PC-3 (cell line): ENCODE data around the gene UBE2R2.

Experiments
- CTCF ChIP-seq: fragments of 300-600 bp; sonication (generic); conservative IDR thresholded peaks from 2 replicates; pipeline ENCODE4 v1.5.1; 2017; ENCODE audit warnings: antibody characterized with exemption, low read depth, mild to moderate bottlenecking, low read length
- EZH2 ChIP-seq: fragments of 300-600 bp; sonication (generic); IDR thresholded peaks from one replicate; pipeline ENCODE4 v1.6.1; 2017; ENCODE audit warnings: antibody characterized with exemption, mild to moderate bottlenecking, low read length; ENCODE audit not compliant: unreplicated experiment

DNA sequence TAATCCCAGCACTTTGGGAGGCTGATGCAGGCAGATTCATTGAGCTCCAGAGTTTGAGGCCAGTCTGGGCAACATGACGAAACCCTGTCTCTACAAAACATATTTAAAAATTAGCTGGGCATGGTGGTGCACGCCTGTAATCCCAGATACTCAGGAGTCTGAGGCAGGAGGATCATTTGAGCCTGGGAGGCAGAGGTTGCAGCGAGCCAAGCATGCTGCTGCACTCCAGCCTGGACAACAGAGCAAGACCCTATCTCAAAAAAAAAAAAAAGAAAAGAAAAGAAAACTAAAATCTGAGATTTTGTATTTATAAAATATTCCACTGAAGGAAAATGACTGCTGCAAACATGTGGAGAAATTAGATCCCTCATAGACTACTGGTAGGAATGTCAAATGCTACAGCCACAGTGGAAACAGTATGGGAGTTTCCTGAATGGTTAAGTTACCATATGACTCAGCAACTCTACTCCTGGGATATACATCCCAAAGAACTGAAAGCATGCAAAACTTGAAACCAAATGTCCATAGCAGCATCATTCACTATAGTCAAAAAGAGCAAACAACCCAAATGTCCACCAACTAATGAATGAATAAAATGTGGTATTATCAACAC lies 125.6 kb downstream of the UBE2R2 start:
- TF ChIP-seq CTCF = peak; percentile 35; the same call in 1 of the 2 replicates
- no peak for TF ChIP-seq EZH2
